ENCODE measurements around the gene PVALB.

Gene PVALB

DNA sequence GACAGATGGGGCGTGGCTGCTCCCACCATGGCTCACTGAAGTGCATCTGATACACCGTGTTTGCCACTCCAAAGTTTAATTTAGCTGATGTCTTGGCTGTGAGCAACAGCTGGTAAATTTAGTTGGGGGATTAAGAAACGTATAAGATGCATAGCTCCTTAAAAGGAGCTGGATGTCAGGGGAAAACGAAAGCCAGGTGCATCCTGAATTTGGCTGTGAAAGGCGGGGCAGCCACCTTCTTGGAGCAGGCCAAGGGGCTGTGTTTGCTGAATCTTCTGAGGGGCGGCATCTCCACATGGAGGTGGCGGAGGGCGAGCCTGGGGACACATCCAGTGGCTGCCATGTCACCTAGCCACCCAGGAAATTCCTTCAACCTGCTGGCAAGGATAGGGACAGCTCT, 23.3 kb upstream of the PVALB start:
- TF ChIP-seq USF1 (IDR thresholded peaks at IDR 0.05): no peak

DNA sequence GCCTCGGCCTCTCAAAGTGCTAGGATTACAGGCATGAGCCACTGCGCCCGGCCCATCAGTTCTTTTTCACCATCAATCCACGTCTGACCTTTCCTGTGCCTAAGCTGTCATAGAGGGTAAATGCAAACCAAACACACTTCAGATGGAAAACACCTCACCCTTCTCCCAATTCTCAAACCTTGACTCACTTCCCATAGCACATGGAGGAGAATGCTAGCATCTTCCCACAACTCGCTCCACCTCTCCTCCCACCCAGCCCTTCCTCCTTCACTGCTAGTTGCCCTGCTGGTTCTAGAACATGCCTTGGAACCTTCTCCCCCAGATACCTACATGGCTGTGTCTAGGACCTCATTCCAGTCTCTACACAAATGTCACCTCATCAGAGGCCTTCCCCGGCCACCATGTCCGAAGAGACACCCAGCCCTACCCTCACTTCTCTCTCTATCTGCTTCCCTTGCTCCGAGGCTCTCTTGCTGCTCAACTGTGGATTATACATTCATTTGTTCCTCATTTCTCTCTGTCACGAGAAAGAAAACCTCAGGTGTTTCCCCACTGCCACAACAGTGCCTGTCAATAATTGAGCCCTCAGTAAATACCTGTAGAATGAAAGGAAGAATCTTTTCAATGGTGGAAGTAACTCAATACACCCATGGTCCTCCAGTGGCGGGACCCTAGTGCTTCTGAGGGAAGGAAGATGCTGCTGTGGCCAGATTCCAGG, 22.7 kb upstream of the PVALB start:
- TF ChIP-seq ZBTB7A (IDR thresholded peaks at IDR 0.05; ENCODE audit: low read depth) (no peak), MAX (IDR thresholded peaks at IDR 0.05) (no peak), RAD21 (IDR thresholded peaks at IDR 0.05; ENCODE audit: low read depth) (no peak), USF1 (IDR thresholded peaks at IDR 0.05) (no peak), YY1 (IDR thresholded peaks at IDR 0.05; ENCODE audit: low read depth) (no peak), TEAD4 (IDR thresholded peaks at IDR 0.05) (no peak), CREB1 (IDR thresholded peaks at IDR 0.05; ENCODE audit: low read depth) (no peak), FOXM1 (IDR thresholded peaks at IDR 0.05; ENCODE audit: borderline replicate concordance, low read depth) (no peak)
- TF ChIP-seq, protein P1, sequence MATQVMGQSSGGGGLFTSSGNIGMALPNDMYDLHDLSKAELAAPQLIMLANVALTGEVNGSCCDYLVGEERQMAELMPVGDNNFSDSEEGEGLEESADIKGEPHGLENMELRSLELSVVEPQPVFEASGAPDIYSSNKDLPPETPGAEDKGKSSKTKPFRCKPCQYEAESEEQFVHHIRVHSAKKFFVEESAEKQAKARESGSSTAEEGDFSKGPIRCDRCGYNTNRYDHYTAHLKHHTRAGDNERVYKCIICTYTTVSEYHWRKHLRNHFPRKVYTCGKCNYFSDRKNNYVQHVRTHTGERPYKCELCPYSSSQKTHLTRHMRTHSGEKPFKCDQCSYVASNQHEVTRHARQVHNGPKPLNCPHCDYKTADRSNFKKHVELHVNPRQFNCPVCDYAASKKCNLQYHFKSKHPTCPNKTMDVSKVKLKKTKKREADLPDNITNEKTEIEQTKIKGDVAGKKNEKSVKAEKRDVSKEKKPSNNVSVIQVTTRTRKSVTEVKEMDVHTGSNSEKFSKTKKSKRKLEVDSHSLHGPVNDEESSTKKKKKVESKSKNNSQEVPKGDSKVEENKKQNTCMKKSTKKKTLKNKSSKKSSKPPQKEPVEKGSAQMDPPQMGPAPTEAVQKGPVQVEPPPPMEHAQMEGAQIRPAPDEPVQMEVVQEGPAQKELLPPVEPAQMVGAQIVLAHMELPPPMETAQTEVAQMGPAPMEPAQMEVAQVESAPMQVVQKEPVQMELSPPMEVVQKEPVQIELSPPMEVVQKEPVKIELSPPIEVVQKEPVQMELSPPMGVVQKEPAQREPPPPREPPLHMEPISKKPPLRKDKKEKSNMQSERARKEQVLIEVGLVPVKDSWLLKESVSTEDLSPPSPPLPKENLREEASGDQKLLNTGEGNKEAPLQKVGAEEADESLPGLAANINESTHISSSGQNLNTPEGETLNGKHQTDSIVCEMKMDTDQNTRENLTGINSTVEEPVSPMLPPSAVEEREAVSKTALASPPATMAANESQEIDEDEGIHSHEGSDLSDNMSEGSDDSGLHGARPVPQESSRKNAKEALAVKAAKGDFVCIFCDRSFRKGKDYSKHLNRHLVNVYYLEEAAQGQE (IDR thresholded peaks at IDR 0.05; ENCODE audit: low read depth): no peak

GRCh38 chr22:36838119-36839030, 21.5 kb upstream of the PVALB start:
- TF ChIP-seq CEBPB (IDR thresholded peaks at IDR 0.05): no peak
- no peak for TF ChIP-seq FOXM1 (IDR thresholded peaks at IDR 0.05; ENCODE audit: borderline replicate concordance, low read depth)
- no peak for TF ChIP-seq MAX (IDR thresholded peaks at IDR 0.05)
- TF ChIP-seq EP300 (IDR thresholded peaks at IDR 0.05; ENCODE audit: borderline replicate concordance): no peak
- TF ChIP-seq EGR1 (IDR thresholded peaks at IDR 0.05): no peak
- TF ChIP-seq USF1 (IDR thresholded peaks at IDR 0.05): no peak
- no peak for TF ChIP-seq TCF12 (IDR thresholded peaks at IDR 0.05; ENCODE audit: low read depth)
- TF ChIP-seq CREB1 (IDR thresholded peaks at IDR 0.05; ENCODE audit: low read depth): no peak
- TF ChIP-seq ZBTB7A (IDR thresholded peaks at IDR 0.05; ENCODE audit: low read depth): no peak
- TF ChIP-seq RAD21 (IDR thresholded peaks at IDR 0.05; ENCODE audit: low read depth): no peak
- no peak for TF ChIP-seq YY1 (IDR thresholded peaks at IDR 0.05; ENCODE audit: low read depth)
- TF ChIP-seq NFIC (IDR thresholded peaks at IDR 0.05): no peak

DNA sequence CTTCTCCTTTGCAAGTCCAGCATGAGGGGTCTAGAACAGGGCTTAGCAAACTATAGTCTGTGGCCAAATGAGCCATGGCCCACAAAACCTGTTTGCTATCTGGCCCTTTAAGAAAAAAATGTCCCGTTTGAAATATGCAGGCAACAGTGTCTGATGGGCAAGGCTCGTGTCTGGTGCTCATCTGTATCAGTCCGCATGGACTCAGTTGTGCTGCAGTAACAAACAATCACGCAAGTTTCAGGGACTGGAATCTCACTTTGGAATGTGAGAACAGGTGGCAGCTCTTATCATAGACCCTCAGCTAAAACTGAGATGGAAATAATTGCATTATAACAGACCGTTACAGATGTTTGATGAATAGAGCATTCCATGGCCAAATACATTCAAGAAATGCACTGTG, 19.1 kb upstream of the PVALB start:
- TF ChIP-seq USF1 (IDR thresholded peaks at IDR 0.05) (no peak), NFIC (IDR thresholded peaks at IDR 0.05) (no peak), TEAD4 (IDR thresholded peaks at IDR 0.05) (no peak), CREB1 (IDR thresholded peaks at IDR 0.05; ENCODE audit: low read depth) (no peak), EP300 (IDR thresholded peaks at IDR 0.05; ENCODE audit: borderline replicate concordance) (no peak), MAX (IDR thresholded peaks at IDR 0.05) (no peak), EGR1 (IDR thresholded peaks at IDR 0.05) (no peak)
- TF ChIP-seq, protein P1 (IDR thresholded peaks at IDR 0.05; ENCODE audit: low read depth): no peak

- TF ChIP-seq EP300 (IDR thresholded peaks at IDR 0.05; ENCODE audit: borderline replicate concordance) (no peak), ZBTB7A (IDR thresholded peaks at IDR 0.05; ENCODE audit: low read depth) (no peak), RAD21 (IDR thresholded peaks at IDR 0.05; ENCODE audit: low read depth) (no peak), YY1 (IDR thresholded peaks at IDR 0.05; ENCODE audit: low read depth) (no peak), CEBPB (IDR thresholded peaks at IDR 0.05) (no peak), FOXM1 (IDR thresholded peaks at IDR 0.05; ENCODE audit: borderline replicate concordance, low read depth) (no peak), MAX (IDR thresholded peaks at IDR 0.05) (no peak), TAF1 (IDR thresholded peaks at IDR 0.05; ENCODE audit: low read depth) (no peak), TCF12 (IDR thresholded peaks at IDR 0.05; ENCODE audit: low read depth) (no peak), NFIC (IDR thresholded peaks at IDR 0.05) (no peak), CREB1 (IDR thresholded peaks at IDR 0.05; ENCODE audit: low read depth) (no peak), USF1 (IDR thresholded peaks at IDR 0.05) (no peak)
- TF ChIP-seq, protein P1 (IDR thresholded peaks at IDR 0.05; ENCODE audit: low read depth): no peak
These were observed 16.2 kb upstream of the PVALB start for GRCh38 chr22:36833073-36833472.

All from Ishikawa (cell line).